GM21529 (cell line): ENCODE measurements around the gene TMA7.

Source experiments
- ATAC-seq: cut with Tn5 transposase; IDR thresholded peaks from one replicate; pipeline ENCODE4 v1.9.1; 2021; ENCODE audit not compliant: unreplicated experiment

TMA7 gene

GRCh38 chr3:48492461-48493202 lies 52.6 kb downstream of the TMA7 start:
- ATAC-seq, result no peak

DNA sequence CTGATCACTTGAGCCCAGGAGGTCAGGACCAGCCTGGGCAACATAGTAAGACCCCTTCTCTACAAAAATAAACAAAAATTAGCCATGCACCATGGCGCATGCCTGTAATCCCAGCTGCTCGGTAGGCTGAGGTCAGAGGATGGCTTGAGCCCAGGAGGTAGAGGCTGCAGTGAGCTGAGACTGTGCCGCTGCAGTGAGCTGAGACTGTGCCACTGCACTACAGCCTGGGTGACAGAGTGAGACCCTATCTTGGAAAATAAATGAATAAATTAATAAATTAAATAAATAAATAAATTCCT lies 53.1 kb downstream of the TMA7 start:
- ATAC-seq, result no peak
